Tibial nerve (tissue), 4 donors: ENCODE measurements around the gene GDF10. TPM values are rescaled to one million over a fixed set of nuclear protein-coding genes. Genes with fewer than 3 reads are reported as not detected.
A peak's percentile ranks its signal among the peaks of the same experiment; 100 is the strongest.

ENCODE experiments used
- DNase-seq, 2 donors: peaks; one replicate each; pipeline ENCODE4 v3.0.0-alpha.2; 2019; ENCODE audit warnings: low spot score in 2 of 2
- H3K27ac ChIP-seq, 4 donors: fragments of 200-600 bp; sonication (generic) in 3 of 4; one replicate each; pipeline ENCODE4 v1.5.1; 2017 to 2019; ENCODE audit warnings: mild to moderate bottlenecking in 1 of 4
- H3K27me3 ChIP-seq, 2 donors: fragments of 200-600 bp; sonication (generic) in 1 of 2; one replicate each; pipeline versions ENCODE4 v1.5.1 to v1.6.0; 2017 to 2019
- H3K36me3 ChIP-seq, 3 donors: fragments of 200-600 bp; sonication (generic); one replicate each; pipeline ENCODE4 v1.5.1; 2018 to 2019
- H3K4me1 ChIP-seq, 4 donors: fragments of 200-600 bp; sonication (generic) in 3 of 4; one replicate each; pipeline ENCODE4 v1.5.1; 2017 to 2019
- H3K4me3 ChIP-seq, 4 donors: fragments of 200-600 bp; sonication (generic) in 3 of 4; one replicate each; pipeline ENCODE4 v1.5.1; 2017 to 2019; ENCODE audit warnings: mild to moderate bottlenecking in 1 of 4, moderate library complexity in 1 of 4
- H3K9me3 ChIP-seq, 4 donors: fragments of 200-600 bp; sonication (generic) in 3 of 4; one replicate each; pipeline ENCODE4 v1.5.1; 2017 to 2019
- CTCF ChIP-seq, 5 experiments: fragments of 200-600 bp in 3 of 5; fragments of 450-650 bp in 2 of 5; sonication (generic) in 3 of 5; IDR thresholded peaks; one replicate each; pipeline ENCODE4 v1.5.1; 2016 to 2019; ENCODE audit warnings: antibody characterized with exemption in 5 of 5, mild to moderate bottlenecking in 3 of 5, moderate library complexity in 2 of 5
- EP300 ChIP-seq, 2 donors: sonication (generic); formaldehyde crosslinking; IDR thresholded peaks; one replicate each; pipeline ENCODE4 v1.6.1; 2017; ENCODE audit warnings: antibody characterized with exemption in 2 of 2, mild to moderate bottlenecking in 1 of 2
- POLR2A ChIP-seq, 2 donors: fragments of 450-650 bp; IDR thresholded peaks; one replicate each; pipeline ENCODE4 v1.6.1; 2017; ENCODE audit warnings: antibody characterized with exemption in 2 of 2, mild to moderate bottlenecking in 2 of 2, moderate library complexity in 2 of 2
- WGBS, 2 donors: methylation state at CpG; one replicate each; pipeline ENCODE4 v1.1.5; 2018; 5-methylcytosine and 5-hydroxymethylcytosine counted together
- total RNA-seq, 4 donors: library from RNA; depleted of rRNA; stranded (reverse); fragments of >200 nt; gene quantifications; one replicate each; pipeline ENCODE4 v1.1.0, GENCODE V29; 2016

GDF10 gene
- 10 to 100 TPM; 10.2 to 48.2 (median 22.9) TPM for total RNA-seq

GRCh38 chr10:47299611-47300428, at the start of gene GDF10:
TSS of gene GDF10 (plus strand) at chr10:47300197. CDS start at chr10:47300652, 455 bp downstream.
- peak within 1 kb of the TSS; percentile 37 to 65 (median 60) for H3K4me3 ChIP-seq
- peak within 1 kb of the TSS; percentile 47 to 77 (median 62) for H3K27ac ChIP-seq
- H3K4me1 ChIP-seq = peaks cover 0 to 55% (median 14%) of the 10 kb centered on the region in 4 donors
- H3K9me3 ChIP-seq = no peaks in the 10 kb centered on the region
- H3K27me3 ChIP-seq = peaks cover 0 to 22% of the 10 kb centered on the region in 2 donors
- TF ChIP-seq EP300 (IDR thresholded peaks at IDR 0.05) (no peak), CTCF (IDR thresholded peaks at IDR 0.05) (no peak), POLR2A (IDR thresholded peaks at IDR 0.05) (no peak)
- 5 to 15% methylated on average over 6 to 49 of the region's 64 CpGs for WGBS, 2 donors
- no peak for DNase-seq
- no peaks in the 10 kb centered on the region for H3K36me3 ChIP-seq

DNA sequence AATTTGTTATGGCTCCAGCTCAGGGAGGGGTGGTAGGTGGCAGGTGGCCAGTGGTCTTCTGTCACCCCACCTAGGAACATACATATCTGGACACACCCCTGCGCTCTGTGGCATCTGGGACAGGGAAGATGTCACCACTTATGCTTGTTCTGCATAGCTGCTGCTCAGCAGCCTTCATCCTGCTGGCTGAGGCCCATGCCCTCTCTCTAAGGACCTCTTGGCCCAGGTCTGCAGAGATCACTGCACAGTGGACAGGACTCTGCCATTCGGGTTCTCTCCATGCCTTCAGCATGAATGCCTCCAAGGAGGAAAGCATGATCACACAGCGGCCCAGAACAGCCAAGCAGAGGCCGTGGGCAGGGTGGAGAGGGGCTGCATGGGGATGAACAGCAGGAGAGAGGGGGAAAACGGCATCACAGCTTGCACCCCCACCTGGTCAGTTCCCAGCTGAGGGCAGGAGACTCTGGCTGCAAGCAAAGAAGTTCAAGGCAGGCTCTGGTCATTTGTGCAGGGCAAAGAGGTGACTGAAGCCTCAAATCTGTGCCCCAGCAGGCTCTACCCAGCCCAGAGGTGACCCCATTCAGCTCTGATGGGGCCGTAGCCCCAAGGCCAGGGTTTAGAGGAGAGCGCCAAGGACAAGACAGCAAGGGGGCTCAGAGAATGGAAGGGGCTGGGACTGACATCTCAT, 47.8 kb upstream of the GDF10 start:
- no peak overlapping the region for H3K4me3 ChIP-seq
- peaks cover 0 to 4% (median 0%) of the 10 kb centered on the region in 4 donors for H3K4me1 ChIP-seq
- no peaks in the 10 kb centered on the region for H3K27me3 ChIP-seq
- WGBS, 2 donors = 77 to 87% methylated on average over 7 of the region's 7 CpGs
- DNase-seq = no peak
- TF ChIP-seq CTCF (IDR thresholded peaks at IDR 0.05) (no peak), EP300 (IDR thresholded peaks at IDR 0.05) (no peak), POLR2A (IDR thresholded peaks at IDR 0.05) (no peak)
- no peaks in the 10 kb centered on the region for H3K9me3 ChIP-seq
- H3K27ac ChIP-seq = no peak overlapping the region
- H3K36me3 ChIP-seq = no peaks in the 10 kb centered on the region

GRCh38 chr10:47253030-47253637, 46.9 kb upstream of the GDF10 start:
- 88 to 89% methylated on average over 10 of the region's 10 CpGs for WGBS, 2 donors
- H3K9me3 ChIP-seq = no peaks in the 10 kb centered on the region
- H3K4me3 ChIP-seq = no peak overlapping the region
- H3K4me1 ChIP-seq = peaks cover 0 to 7% (median 0%) of the 10 kb centered on the region in 4 donors
- no peaks in the 10 kb centered on the region for H3K36me3 ChIP-seq
- no peak for TF ChIP-seq POLR2A (IDR thresholded peaks at IDR 0.05)
- no peak for TF ChIP-seq EP300 (IDR thresholded peaks at IDR 0.05)
- TF ChIP-seq CTCF (IDR thresholded peaks at IDR 0.05) = no peak
- DNase-seq = no peak
- H3K27ac ChIP-seq = no peak overlapping the region
- H3K27me3 ChIP-seq = no peaks in the 10 kb centered on the region

GRCh38 chr10:47253651-47254375, 46.2 kb upstream of the GDF10 start:
- peak in 1 of 2 donors; percentile 21 for DNase-seq
- Histone ChIP-seq H3K4me1 (peaks cover 0 to 7% (median 0%) of the 10 kb centered on the region in 4 donors), H3K9me3 (no peaks in the 10 kb centered on the region), H3K27me3 (no peaks in the 10 kb centered on the region), H3K4me3 (no peak overlapping the region), H3K36me3 (no peaks in the 10 kb centered on the region), H3K27ac (no peak overlapping the region)
- no peak for TF ChIP-seq POLR2A (IDR thresholded peaks at IDR 0.05)
- TF ChIP-seq EP300 (IDR thresholded peaks at IDR 0.05) = no peak
- WGBS, 2 donors = 59 to 70% methylated on average over 17 to 19 of the region's 19 CpGs

GRCh38 chr10:47254611-47255010, 45.4 kb upstream of the GDF10 start:
- H3K4me1 ChIP-seq = peaks cover 0 to 7% (median 0%) of the 10 kb centered on the region in 4 donors
- no peak overlapping the region for H3K27ac ChIP-seq
- no peak for DNase-seq
- TF ChIP-seq EP300 (IDR thresholded peaks at IDR 0.05) (no peak), POLR2A (IDR thresholded peaks at IDR 0.05) (no peak), CTCF (IDR thresholded peaks at IDR 0.05) (no peak)
- H3K9me3 ChIP-seq = no peaks in the 10 kb centered on the region
- H3K36me3 ChIP-seq = no peaks in the 10 kb centered on the region
- 82 to 83% methylated on average over 2 of the region's 2 CpGs for WGBS, 2 donors
- H3K27me3 ChIP-seq = no peaks in the 10 kb centered on the region
- H3K4me3 ChIP-seq = no peak overlapping the region
